Heart right ventricle (tissue), 16 donors: ENCODE measurements around the gene SKIDA1. TPM values are rescaled to one million over a fixed set of nuclear protein-coding genes. Genes with fewer than 3 reads are reported as not detected.

Experiments used
- ATAC-seq, 8 donors: fragments of 200-7000 bp; cut with Tn5 transposase; one replicate each; pipeline ENCODE4 v1.9.1; 2020; ENCODE audit warnings: mild to moderate bottlenecking in 8 of 8, moderate library complexity in 8 of 8, moderate number of reproducible peaks in 1 of 8
- DNase-seq, 2 donors: peaks; one replicate each; pipeline ENCODE4 v3.0.0-alpha.2; 2020
- H3K27ac ChIP-seq, 10 donors: fragments of 200-600 bp; sonication (generic) in 2 of 10; one replicate each; pipeline versions ENCODE4 v1.5.0 to v1.8.0; 2020 to 2022; ENCODE audit warnings: mild to moderate bottlenecking in 3 of 10
- H3K27me3 ChIP-seq, 7 donors: fragments of 200-600 bp; one replicate each; pipeline ENCODE4 v1.8.0; 2021 to 2022; ENCODE audit warnings: mild to moderate bottlenecking in 2 of 7
- H3K36me3 ChIP-seq, 9 donors: fragments of 200-600 bp; sonication (generic) in 1 of 9; one replicate each; pipeline versions ENCODE4 v1.5.0 to v1.8.0; 2020 to 2022; ENCODE audit warnings: mild to moderate bottlenecking in 2 of 9
- H3K4me1 ChIP-seq, 9 donors: fragments of 200-600 bp; sonication (generic) in 1 of 9; one replicate each; pipeline versions ENCODE4 v1.5.0 to v1.8.0; 2020 to 2022; ENCODE audit warnings: mild to moderate bottlenecking in 4 of 9
- H3K4me3 ChIP-seq, 10 donors: fragments of 200-600 bp; sonication (generic) in 2 of 10; one replicate each; pipeline versions ENCODE4 v1.5.0 to v1.8.0; 2020 to 2022; ENCODE audit warnings: mild to moderate bottlenecking in 7 of 10, moderate library complexity in 2 of 10
- H3K9me3 ChIP-seq, 11 donors: fragments of 200-600 bp in 10 of 11; sonication (generic) in 2 of 11; one replicate each; pipeline versions ENCODE4 v1.5.0 to v1.8.0; 2013 to 2022; ENCODE audit warnings: mild to moderate bottlenecking in 2 of 11, control low read depth in 1 of 11, moderate library complexity in 1 of 11
- WGBS, 2 donors: extraction: QIAGEN DNeasy Blood & Tissue Kit; methylation state at CpG; one replicate each; pipeline ENCODE4 v1.1.7; 2013; ENCODE audit warnings: inconsistent platforms in 1 of 2; 5-methylcytosine and 5-hydroxymethylcytosine counted together
- intact Hi-C, 10 donors: fragments of 100-400 bp; cut with DNase I; formaldehyde crosslinking; loops; one replicate each; pipeline versions ENCODE4 v1.11.1 to v1.14.2; 2022
- polyA plus RNA-seq, 2 donors: library from polyadenylated mRNA; stranded (reverse); fragments of 200-250 nt; gene quantifications; one replicate each; pipeline ENCODE4 v1.2.3, GENCODE V29; 2013
- total RNA-seq, 10 donors: library from RNA; stranded (reverse); fragmentation: NEBNext Ultra II Directional in 3 of 10; extraction: Animal tissue kit (Norgen Biotek cat#: 25700) in 3 of 10; gene quantifications; one replicate each; pipeline versions ENCODE4 v1.2.1 to v1.2.4, GENCODE V29; 2021 to 2023
- TF ChIP-seq, protein P1 (sequence below), 9 donors: fragments of 200-600 bp; sonication (generic) in 2 of 9; IDR thresholded peaks; one replicate each; pipeline versions ENCODE4 v1.5.0 to v1.8.0; 2021 to 2022; ENCODE audit warnings: antibody characterized with exemption in 9 of 9, mild to moderate bottlenecking in 5 of 9, moderate library complexity in 1 of 9
- donor health status: Arrhythmogenic right ventricular cardiomyopathy.
- donor health status: ischemic (EF 13 %, LVEDD 7.1; RV severe dilation, severe dysfunction).
- donor health status: healthy with polysubstance abuse.
- donor health status: DM: no; HTN: yes; CAD: no.
- donor health status: DM: no; HTN: no; CAD: no.
- donor health status: ischemic (EF 25% LVEDD 6.9; RV normal size, moderate dysfunction).
- donor health status: ischemic (EF 25% LVEDD 5.7; RV mildly dilated, moderate dysfunction).
- donor health status: healthy.
- donor health status: DM: yes; HTN: yes; CAD: no.
- donor health status: Ischemic cardiomyopathy.
- donor health status: ischemic (EF 35%, LVEDD 5.7; RV mildly dilated, moderate dysfunction).
- donor health status: nonischemic (EF 11% LVEDD 7.7; RV severe dilation, severe dysfunction).
- donor health status: DM: yes; HTN: yes; CAD: no.
- donor health status: PGD.
- donor health status: ischemic (EF 29% LVEDD 5.4; RV normal size, mild dysfunction).
- donor health status: nonischemic (EF 23%, LVEDD 6.1; RV moderate dilation, normal function).

Gene SKIDA1
- total and polyA plus RNA-seq, 12 donors = 0.23 to 6.4 (median 2.6) TPM

DNA sequence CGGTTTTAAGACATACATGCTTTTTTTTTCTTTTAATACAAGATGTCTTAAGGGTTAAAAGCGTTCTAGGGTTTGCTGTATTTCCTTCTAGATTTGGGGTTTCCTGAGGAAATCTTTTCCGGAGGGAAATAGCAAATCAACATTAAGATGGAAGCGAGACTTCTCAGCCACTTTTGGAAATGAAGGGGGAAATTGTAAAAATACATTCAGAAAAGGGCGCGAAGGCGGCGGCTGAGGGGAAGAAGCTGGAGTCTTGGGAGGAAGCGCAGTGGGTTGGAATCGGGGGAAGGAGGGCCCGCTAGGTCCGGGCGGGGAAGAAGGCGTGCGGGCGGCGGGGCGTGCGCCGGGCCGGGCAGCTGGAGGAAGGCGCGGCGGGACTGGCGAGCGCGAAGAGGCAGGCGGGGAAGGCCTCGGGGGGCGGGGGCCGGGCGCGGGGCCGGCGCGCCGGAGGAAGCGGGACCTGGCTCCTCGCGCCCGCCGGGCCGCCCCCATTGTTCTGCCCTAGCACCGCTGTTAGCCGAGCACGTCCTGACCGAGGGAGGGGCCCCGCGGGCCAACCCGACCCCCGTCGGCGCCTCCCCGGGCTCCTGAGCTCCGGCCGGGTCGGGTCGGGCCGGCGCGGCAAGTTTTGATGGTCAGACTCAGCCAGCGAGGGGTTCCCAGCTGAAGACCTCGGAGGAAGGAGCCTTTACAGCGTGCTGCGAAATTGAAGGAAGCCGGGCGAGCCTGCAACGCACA lies 1.5 kb upstream of the SKIDA1 start:
- Histone ChIP-seq H3K4me1 (peaks cover 0 to 43% (median 9%) of the 10 kb centered on the region in 9 donors), H3K27ac (peak overlapping the region; percentile 95 to 99 (median 98)), H3K27me3 (no peaks in the 10 kb centered on the region), H3K4me3 (peak overlapping the region; percentile 65 to 82 (median 74)), H3K9me3 (no peaks in the 10 kb centered on the region), H3K36me3 (no peaks in the 10 kb centered on the region)
- TF ChIP-seq, protein P1, sequence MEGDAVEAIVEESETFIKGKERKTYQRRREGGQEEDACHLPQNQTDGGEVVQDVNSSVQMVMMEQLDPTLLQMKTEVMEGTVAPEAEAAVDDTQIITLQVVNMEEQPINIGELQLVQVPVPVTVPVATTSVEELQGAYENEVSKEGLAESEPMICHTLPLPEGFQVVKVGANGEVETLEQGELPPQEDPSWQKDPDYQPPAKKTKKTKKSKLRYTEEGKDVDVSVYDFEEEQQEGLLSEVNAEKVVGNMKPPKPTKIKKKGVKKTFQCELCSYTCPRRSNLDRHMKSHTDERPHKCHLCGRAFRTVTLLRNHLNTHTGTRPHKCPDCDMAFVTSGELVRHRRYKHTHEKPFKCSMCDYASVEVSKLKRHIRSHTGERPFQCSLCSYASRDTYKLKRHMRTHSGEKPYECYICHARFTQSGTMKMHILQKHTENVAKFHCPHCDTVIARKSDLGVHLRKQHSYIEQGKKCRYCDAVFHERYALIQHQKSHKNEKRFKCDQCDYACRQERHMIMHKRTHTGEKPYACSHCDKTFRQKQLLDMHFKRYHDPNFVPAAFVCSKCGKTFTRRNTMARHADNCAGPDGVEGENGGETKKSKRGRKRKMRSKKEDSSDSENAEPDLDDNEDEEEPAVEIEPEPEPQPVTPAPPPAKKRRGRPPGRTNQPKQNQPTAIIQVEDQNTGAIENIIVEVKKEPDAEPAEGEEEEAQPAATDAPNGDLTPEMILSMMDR (IDR thresholded peaks at IDR 0.05) = no peak
- ATAC-seq (peak; percentile 45 to 71 (median 48)), DNase-seq (peak; percentile 71 to 79)
- intact Hi-C loops = no loop called here
- WGBS, 2 donors = 0% methylated on average over 50 to 68 of the region's 68 CpGs

DNA sequence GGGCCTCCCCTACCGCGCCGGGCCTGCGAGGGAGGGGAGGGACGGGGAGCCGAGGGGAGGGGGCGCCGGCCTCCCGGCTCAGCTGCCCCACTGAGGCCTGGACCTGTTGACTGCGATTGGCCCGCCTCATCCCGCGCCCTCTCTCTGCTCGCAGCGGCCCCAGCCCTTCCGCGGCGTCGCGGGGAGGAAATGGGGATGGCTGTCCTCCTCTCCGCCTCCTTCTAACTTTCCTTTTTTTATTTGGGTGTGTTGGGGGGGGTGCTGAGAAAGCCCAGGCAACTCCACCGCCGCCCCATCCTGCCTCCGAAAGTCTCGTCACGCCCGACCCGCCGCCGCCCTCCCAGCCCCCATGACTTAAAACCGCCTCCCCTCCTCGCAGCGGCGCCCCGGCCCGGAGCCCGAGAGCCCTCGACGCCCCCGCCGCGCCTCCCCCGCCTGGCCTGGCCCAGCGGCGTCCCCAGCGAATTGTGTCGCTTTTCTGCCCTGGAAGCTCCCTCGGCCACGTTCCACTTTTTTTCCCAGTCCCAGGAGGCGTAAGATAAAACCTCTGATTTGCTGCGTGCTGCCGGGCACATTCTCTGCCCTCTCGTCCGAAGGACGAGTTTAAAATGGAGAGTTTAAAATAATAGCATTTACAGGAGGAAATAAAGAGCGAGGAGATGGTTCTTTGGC lies 842 bp upstream of the SKIDA1 start:
- 1% methylated on average over 43 to 56 of the region's 56 CpGs for WGBS, 2 donors
- intact Hi-C loops = no loop called here
- Histone ChIP-seq H3K27me3 (peaks cover 0 to 3% (median 0%) of the 10 kb centered on the region in 7 donors), H3K4me1 (peaks cover 0 to 44% (median 10%) of the 10 kb centered on the region in 9 donors), H3K27ac (peak overlapping the region; percentile 95 to 99 (median 98)), H3K4me3 (peak overlapping the region; percentile 11 to 82 (median 74)), H3K9me3 (no peaks in the 10 kb centered on the region), H3K36me3 (no peaks in the 10 kb centered on the region)
- DNase-seq (peak; percentile 87 to 88), ATAC-seq (peak; percentile 73 to 87 (median 76))
- TF ChIP-seq, protein P1 (IDR thresholded peaks at IDR 0.05) = no peak

DNA sequence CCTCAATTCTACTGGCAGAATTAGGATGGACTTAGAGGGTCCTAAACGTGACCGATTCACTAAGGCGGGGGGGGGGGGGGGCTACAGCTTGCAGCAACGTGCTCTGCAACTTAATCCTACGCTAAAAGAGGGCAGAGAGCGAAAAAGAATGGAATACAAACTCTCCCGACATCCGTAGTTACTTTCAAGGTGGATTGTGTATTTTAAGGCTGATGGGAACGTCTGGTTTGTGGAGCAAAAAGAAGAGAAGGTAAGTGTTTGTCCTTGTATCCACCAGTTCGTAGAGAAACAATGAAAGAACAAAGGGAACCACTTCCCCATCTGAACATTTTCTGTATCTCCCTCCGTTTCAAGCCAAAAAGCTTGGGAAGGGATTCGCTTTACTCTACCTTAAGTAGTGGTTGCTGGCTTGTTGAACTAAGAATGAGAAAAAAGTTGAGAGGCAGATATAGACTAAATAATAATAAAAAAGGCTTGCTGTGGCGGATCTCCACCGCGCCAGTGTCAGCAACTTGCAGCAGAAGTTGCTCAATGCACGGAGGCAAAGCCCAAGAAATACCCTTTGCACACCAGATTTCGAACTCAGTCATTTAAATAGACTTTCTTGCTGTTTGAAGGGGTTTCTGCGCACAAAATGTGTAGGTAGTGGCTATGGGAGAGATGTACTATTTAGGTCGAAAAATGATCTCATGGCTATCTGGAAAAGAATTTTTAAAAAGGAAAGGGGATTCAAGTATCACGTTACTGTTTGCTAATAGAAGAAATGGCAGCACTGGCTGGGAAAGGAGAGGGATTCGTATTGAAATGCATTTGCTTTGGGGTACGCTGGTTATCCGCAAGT lies 736 bp downstream of the SKIDA1 start:
- Histone ChIP-seq H3K4me1 (peaks cover 0 to 49% (median 20%) of the 10 kb centered on the region in 9 donors), H3K27me3 (peaks cover 0 to 18% (median 0%) of the 10 kb centered on the region in 7 donors), H3K9me3 (no peaks in the 10 kb centered on the region), H3K36me3 (no peaks in the 10 kb centered on the region), H3K4me3 (peak overlapping the region; percentile 11 to 82 (median 74)), H3K27ac (peak overlapping the region; percentile 95 to 99 (median 98))
- ATAC-seq (no peak), DNase-seq (no peak)
- 5 to 6% methylated on average over 23 of the region's 23 CpGs for WGBS, 2 donors
- TF ChIP-seq, protein P1 (IDR thresholded peaks at IDR 0.05) = no peak
- intact Hi-C loops = no loop called here

DNA sequence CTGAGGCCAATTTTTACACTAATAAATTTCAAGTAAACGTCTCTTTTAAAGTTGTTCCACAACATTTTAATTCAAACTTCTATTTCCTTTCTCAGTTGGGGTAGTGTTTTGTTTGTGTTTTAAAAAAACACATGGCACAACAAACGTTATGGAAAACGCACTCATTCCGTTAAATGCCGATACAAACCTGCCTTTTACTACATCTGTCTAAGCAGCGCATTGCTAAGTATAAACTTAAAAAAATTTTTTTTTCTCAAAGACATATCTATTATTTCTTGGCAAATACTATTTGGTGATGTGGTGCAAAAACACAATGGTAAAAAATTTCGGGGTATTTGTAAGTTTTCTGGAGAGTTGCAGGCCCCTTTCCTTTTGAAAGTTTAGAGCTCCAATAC lies 1.4 kb downstream of the SKIDA1 start:
- intact Hi-C loops = no loop called here
- no peak for DNase-seq
- Histone ChIP-seq H3K4me1 (peaks cover 0 to 55% (median 25%) of the 10 kb centered on the region in 9 donors), H3K9me3 (no peaks in the 10 kb centered on the region), H3K27me3 (peaks cover 0 to 24% (median 0%) of the 10 kb centered on the region in 7 donors), H3K27ac (peak overlapping the region in 9 of 10 donors; percentile 97 to 99 (median 98)), H3K4me3 (peak overlapping the region in 8 of 10 donors; percentile 65 to 82 (median 76)), H3K36me3 (no peaks in the 10 kb centered on the region)
- ATAC-seq = no peak
- TF ChIP-seq, protein P1 (IDR thresholded peaks at IDR 0.05) = no peak
- 31 to 50% methylated on average over 7 of the region's 7 CpGs for WGBS, 2 donors
